Mesendoderm (in vitro differentiated cells): ENCODE measurements around the gene S1PR1.
"Not testable (repeated sequence)": the region's sequence is repeated elsewhere in the genome, so short reads cannot be mapped to it uniquely, and the experiment has no call there.

Source experiments
- DNase-seq: peaks from one replicate; pipeline ENCODE4 v3.0.0; 2013
- H2AK5ac ChIP-seq: 2 replicates; pipeline ENCODE4 v1.6.1; 2013; ENCODE audit warnings: low read length, inconsistent platforms
- H2BK120ac ChIP-seq: 2 replicates; pipeline ENCODE4 v1.6.1; 2013; ENCODE audit warnings: low read depth, mild to moderate bottlenecking, low read length, moderate library complexity, mixed read lengths
- H2BK15ac ChIP-seq: replicated peaks from 2 replicates; pipeline ENCODE4 v1.6.1; 2013; ENCODE audit warnings: low read depth, mild to moderate bottlenecking, moderate library complexity
- H2BK5ac ChIP-seq: 2 replicates; pipeline ENCODE4 v1.6.1; 2013; ENCODE audit warnings: low read length, inconsistent platforms
- H3K18ac ChIP-seq: 2 replicates; pipeline ENCODE4 v1.6.1; 2013; ENCODE audit warnings: mild to moderate bottlenecking, low read length, mixed read lengths
- H3K23ac ChIP-seq: one replicate; pipeline ENCODE4 v1.6.1; 2013; ENCODE audit warnings: low read length
- H3K27ac ChIP-seq: 2 replicates; pipeline ENCODE4 v1.5.1; 2013; ENCODE audit warnings: low read depth, mild to moderate bottlenecking, inconsistent platforms, low read length, moderate library complexity
- H3K27me3 ChIP-seq: 2 replicates; pipeline ENCODE4 v1.6.1; 2013; ENCODE audit warnings: low read length, control low read depth, mild to moderate bottlenecking, inconsistent platforms; ENCODE audit not compliant: insufficient read depth, poor library complexity
- H3K36me3 ChIP-seq: 2 replicates; pipeline ENCODE4 v1.6.1; 2013; ENCODE audit warnings: low read length, inconsistent platforms; ENCODE audit not compliant: control insufficient read depth, insufficient read depth
- H3K4ac ChIP-seq: one replicate; pipeline ENCODE4 v1.6.1; 2013; ENCODE audit warnings: low read depth, mild to moderate bottlenecking, low read length, moderate library complexity
- H3K4me1 ChIP-seq: 2 replicates; pipeline ENCODE4 v1.6.1; 2013; ENCODE audit warnings: low read depth, low read length, inconsistent platforms; ENCODE audit not compliant: control insufficient read depth
- H3K4me2 ChIP-seq: 2 replicates; pipeline ENCODE4 v1.6.1; 2013; ENCODE audit warnings: low read length
- H3K4me3 ChIP-seq: 2 replicates; pipeline ENCODE4 v1.5.1; 2013; ENCODE audit warnings: mild to moderate bottlenecking, low read length
- H3K56ac ChIP-seq: one replicate; pipeline ENCODE4 v1.6.1; 2013; ENCODE audit warnings: low read length
- H3K79me1 ChIP-seq: 2 replicates; pipeline ENCODE4 v1.6.1; 2013; ENCODE audit warnings: low read length, inconsistent platforms
- H3K79me2 ChIP-seq: 2 replicates; pipeline ENCODE4 v1.6.1; 2013; ENCODE audit warnings: mild to moderate bottlenecking, low read length; ENCODE audit not compliant: control insufficient read depth, insufficient read depth
- H3K9ac ChIP-seq: 2 replicates; pipeline ENCODE4 v1.6.1; 2013; ENCODE audit warnings: low read length, inconsistent platforms
- H4K5ac ChIP-seq: one replicate; pipeline ENCODE4 v1.6.1; 2013; ENCODE audit warnings: low read length
- H4K8ac ChIP-seq: one replicate; pipeline ENCODE4 v1.6.1; 2013; ENCODE audit warnings: low read depth, mild to moderate bottlenecking, control low read depth, low read length, moderate library complexity
- WGBS: extraction: QIAGEN DNeasy Blood & Tissue Kit; methylation state at CpG from one replicate; pipeline ENCODE4 v1.1.7; 2013; ENCODE audit warnings: low lambda C conversion rate, missing lambda C conversion rate; ENCODE audit not compliant: insufficient coverage; ENCODE audit errors: extremely low coverage; 5-methylcytosine and 5-hydroxymethylcytosine counted together

S1PR1 gene

DNA sequence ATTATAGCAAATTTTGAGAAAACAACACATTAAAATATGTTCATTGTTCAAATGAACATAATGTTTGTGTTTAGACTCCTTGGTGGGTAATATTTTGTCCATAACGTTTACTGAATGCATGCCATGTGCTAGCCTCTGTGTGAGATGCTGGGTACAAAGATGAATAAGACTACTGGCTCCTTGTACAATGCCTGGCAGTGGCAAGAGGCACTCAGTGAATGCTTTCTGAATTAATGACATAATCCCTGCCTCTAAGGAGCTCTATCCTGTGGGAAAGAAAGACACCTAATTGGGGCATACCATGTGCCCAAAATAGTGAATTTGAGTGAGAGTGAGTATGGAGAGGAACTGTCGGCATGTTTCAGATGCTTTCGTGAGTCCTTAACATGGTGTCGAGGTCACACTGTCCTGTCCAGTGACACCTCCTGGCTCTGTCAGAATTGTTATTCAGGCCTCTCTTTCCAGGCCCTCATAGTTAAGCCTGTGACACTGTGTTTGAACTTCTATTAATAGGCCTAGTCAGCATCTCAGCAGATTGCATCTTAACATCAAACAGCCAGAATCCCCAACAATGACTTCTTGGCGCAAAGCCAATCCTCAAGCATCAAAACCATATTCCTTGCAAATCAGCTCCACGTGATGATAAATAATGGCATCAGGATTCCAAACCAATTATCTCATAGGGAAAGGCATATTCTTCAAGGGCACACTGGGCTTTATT is 32.8 kb upstream of the S1PR1 start:
- no peak overlapping the region for H2BK120ac ChIP-seq
- H2BK5ac ChIP-seq = no peak overlapping the region
- H3K4me1 ChIP-seq = no peaks in the 10 kb centered on the region
- H4K5ac ChIP-seq = no peak overlapping the region
- no peak overlapping the region for H3K9ac ChIP-seq
- no peak for DNase-seq
- no peak overlapping the region for H3K4me3 ChIP-seq
- H3K27me3 ChIP-seq = no peaks in the 10 kb centered on the region
- no peak overlapping the region for H2BK15ac ChIP-seq
- H3K4ac ChIP-seq = no peak overlapping the region
- no peak overlapping the region for H3K27ac ChIP-seq
- WGBS = no CpG with 5 or more reads among the region's 6 CpGs
- H3K18ac ChIP-seq = no peak overlapping the region
- no peak overlapping the region for H4K8ac ChIP-seq
- H3K36me3 ChIP-seq = no peaks in the 10 kb centered on the region
- no peaks in the 10 kb centered on the region for H3K79me2 ChIP-seq
- no peak overlapping the region for H2AK5ac ChIP-seq
- H3K79me1 ChIP-seq = no peaks in the 10 kb centered on the region
- H3K4me2 ChIP-seq = no peak overlapping the region
- H3K56ac ChIP-seq = no peak overlapping the region
- no peak overlapping the region for H3K23ac ChIP-seq

GRCh38 chr1:101205457-101205856 is 31.4 kb upstream of the S1PR1 start:
- Histone ChIP-seq H3K23ac (no peak overlapping the region), H3K79me2 (no peaks in the 10 kb centered on the region), H2BK120ac (no peak overlapping the region), H4K8ac (no peak overlapping the region), H3K79me1 (no peaks in the 10 kb centered on the region), H3K36me3 (no peaks in the 10 kb centered on the region), H3K4me1 (no peaks in the 10 kb centered on the region), H2BK5ac (no peak overlapping the region), H4K5ac (no peak overlapping the region), H3K27me3 (no peaks in the 10 kb centered on the region), H3K4ac (no peak overlapping the region), H3K4me2 (no peak overlapping the region), H2BK15ac (no peak overlapping the region), H3K56ac (no peak overlapping the region), H3K18ac (no peak overlapping the region), H3K4me3 (no peak overlapping the region), H2AK5ac (no peak overlapping the region), H3K27ac (no peak overlapping the region), H3K9ac (no peak overlapping the region)
- DNase-seq = no peak

GRCh38 chr1:101206139-101206538 is 30.7 kb upstream of the S1PR1 start:
- H3K79me1 ChIP-seq, H3K9ac ChIP-seq, H3K4me1 ChIP-seq, H4K8ac ChIP-seq, H3K79me2 ChIP-seq, H3K4me2 ChIP-seq, H2BK120ac ChIP-seq, H2AK5ac ChIP-seq, H3K36me3 ChIP-seq, H3K4ac ChIP-seq, H3K56ac ChIP-seq, H4K5ac ChIP-seq, H3K27ac ChIP-seq, H3K18ac ChIP-seq, DNase-seq, H3K27me3 ChIP-seq, H2BK5ac ChIP-seq, H3K23ac ChIP-seq, H2BK15ac ChIP-seq, H3K4me3 ChIP-seq: not testable (repeated sequence)
- WGBS = no CpG with 5 or more reads among the region's 4 CpGs

DNA sequence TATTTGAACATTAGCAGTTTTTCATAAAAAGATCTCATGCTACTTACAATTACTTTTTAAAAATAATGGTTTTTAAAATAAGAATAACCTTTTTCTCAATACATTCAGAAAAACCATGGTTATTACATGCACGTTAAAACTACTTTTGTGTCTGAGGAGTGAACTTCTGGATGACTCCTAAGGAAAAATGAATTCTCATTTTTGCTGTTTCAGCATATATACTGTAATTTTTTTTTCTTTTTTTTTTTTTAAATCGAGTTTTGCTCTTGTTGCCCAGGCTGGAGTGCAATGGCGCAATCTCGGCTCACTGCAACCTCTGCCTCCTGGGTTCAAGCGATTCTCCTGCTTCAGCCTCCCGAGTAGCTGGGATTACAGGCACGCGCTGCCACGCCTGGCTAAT is 29.5 kb upstream of the S1PR1 start:
- H3K9ac ChIP-seq, H3K4me1 ChIP-seq, H2BK120ac ChIP-seq, DNase-seq, H4K8ac ChIP-seq, H3K18ac ChIP-seq, H2AK5ac ChIP-seq, H2BK5ac ChIP-seq, H3K56ac ChIP-seq, H3K4me2 ChIP-seq, H3K79me2 ChIP-seq, H3K23ac ChIP-seq, H3K4me3 ChIP-seq, H3K79me1 ChIP-seq, H3K27ac ChIP-seq, H3K4ac ChIP-seq, H3K36me3 ChIP-seq, H4K5ac ChIP-seq, H3K27me3 ChIP-seq, H2BK15ac ChIP-seq: not testable (repeated sequence)
- WGBS = no CpG with 5 or more reads among the region's 9 CpGs

GRCh38 chr1:101207891-101208290 is 28.9 kb upstream of the S1PR1 start:
- H3K79me2 ChIP-seq = no peaks in the 10 kb centered on the region
- no CpG with 5 or more reads among the region's 2 CpGs for WGBS

GRCh38 chr1:101215363-101216011 is 21.3 kb upstream of the S1PR1 start:
- DNase-seq = no peak
- no peak overlapping the region for H4K5ac ChIP-seq
- H3K4me2 ChIP-seq = no peak overlapping the region
- no peak overlapping the region for H3K27ac ChIP-seq
- H2BK120ac ChIP-seq = no peak overlapping the region
- no peak overlapping the region for H2AK5ac ChIP-seq
- no peaks in the 10 kb centered on the region for H3K4me1 ChIP-seq
- no CpG with 5 or more reads among the region's 6 CpGs for WGBS
- no peak overlapping the region for H3K4me3 ChIP-seq
- no peak overlapping the region for H2BK15ac ChIP-seq
- no peak overlapping the region for H3K23ac ChIP-seq
- no peak overlapping the region for H3K9ac ChIP-seq
- no peaks in the 10 kb centered on the region for H3K27me3 ChIP-seq
- H3K56ac ChIP-seq = no peak overlapping the region
- no peak overlapping the region for H4K8ac ChIP-seq
- H3K36me3 ChIP-seq = no peaks in the 10 kb centered on the region
- no peak overlapping the region for H3K18ac ChIP-seq
- no peaks in the 10 kb centered on the region for H3K79me2 ChIP-seq
- no peak overlapping the region for H2BK5ac ChIP-seq
- no peaks in the 10 kb centered on the region for H3K79me1 ChIP-seq
- no peak overlapping the region for H3K4ac ChIP-seq

More at GRCh38 chr1:101207891-101208290, 28.9 kb upstream of the S1PR1 start:
- Histone ChIP-seq H3K27me3 (no peaks in the 10 kb centered on the region), H4K8ac (no peak overlapping the region), H3K23ac (no peak overlapping the region), H3K18ac (no peak overlapping the region), H3K4me3 (no peak overlapping the region), H3K36me3 (no peaks in the 10 kb centered on the region), H2BK5ac (no peak overlapping the region), H2BK120ac (no peak overlapping the region), H3K56ac (no peak overlapping the region), H3K4me1 (no peaks in the 10 kb centered on the region), H3K4me2 (no peak overlapping the region), H3K27ac (no peak overlapping the region), H4K5ac (no peak overlapping the region), H3K4ac (no peak overlapping the region), H2AK5ac (no peak overlapping the region), H3K79me1 (no peaks in the 10 kb centered on the region), H2BK15ac (no peak overlapping the region), H3K9ac (no peak overlapping the region)
- no peak for DNase-seq
